GM23338 (cell line): ENCODE data around the gene NRG3. TPM values are rescaled to one million over a fixed set of nuclear protein-coding genes. Genes with fewer than 3 reads are reported as not detected.

Experiments
- ATAC-seq: fragments of 200-7000 bp; cut with Tn5 transposase; 3 replicates; pipeline ENCODE4 v1.9.1; 2020
- DNase-seq: peaks from one replicate; pipeline ENCODE4 v3.0.0-alpha.2; 2015; ENCODE audit warnings: low spot score
- H2AFZ ChIP-seq: fragments of 200-600 bp; sonication (generic); 2 replicates; pipeline ENCODE4 v1.8.0; 2016; ENCODE audit warnings: antibody characterized with exemption, mild to moderate bottlenecking, moderate library complexity
- H3F3A ChIP-seq: fragments of 200-600 bp; sonication (generic); replicated peaks from 2 replicates; pipeline ENCODE4 v1.8.0; 2017; ENCODE audit warnings: antibody characterized with exemption, mixed run types, low read depth
- H3K27ac ChIP-seq: fragments of 200-600 bp; sonication (generic); 2 replicates; pipeline ENCODE4 v1.6.1; 2016; ENCODE audit warnings: low read depth
- H3K27me3 ChIP-seq: fragments of 200-600 bp; sonication (generic); 2 replicates; pipeline ENCODE4 v1.8.0; 2016; ENCODE audit warnings: mild to moderate bottlenecking, mixed run types, moderate library complexity; ENCODE audit not compliant: insufficient read depth
- H3K36me3 ChIP-seq: fragments of 200-600 bp; sonication (generic); 2 replicates; pipeline ENCODE4 v1.8.0; 2016; ENCODE audit warnings: mild to moderate bottlenecking; ENCODE audit not compliant: insufficient read depth
- H3K4me1 ChIP-seq: fragments of 200-600 bp; sonication (generic); 2 replicates; pipeline ENCODE4 v1.8.0; 2016; ENCODE audit warnings: mild to moderate bottlenecking, moderate library complexity; ENCODE audit not compliant: insufficient read depth
- H3K4me2 ChIP-seq: fragments of 200-600 bp; sonication (generic); 2 replicates; pipeline ENCODE4 v1.7.1; 2017; ENCODE audit warnings: mixed run types
- H3K4me3 ChIP-seq: fragments of 200-600 bp; sonication (generic); 2 replicates; pipeline ENCODE4 v1.6.1; 2016; ENCODE audit warnings: mixed run types
- H3K79me2 ChIP-seq: fragments of 200-600 bp; sonication (generic); replicated peaks from 2 replicates; pipeline ENCODE4 v1.8.0; 2017; ENCODE audit warnings: mild to moderate bottlenecking; ENCODE audit not compliant: insufficient read depth
- H3K9me2 ChIP-seq: fragments of 200-600 bp; sonication (generic); 2 replicates; pipeline ENCODE4 v1.8.0; 2017; ENCODE audit not compliant: insufficient read depth
- H4K20me1 ChIP-seq: fragments of 200-600 bp; sonication (generic); replicated peaks from 2 replicates; pipeline ENCODE4 v1.8.0; 2017; ENCODE audit warnings: mild to moderate bottlenecking; ENCODE audit not compliant: insufficient read depth
- H3K27ac Mint-ChIP-seq: 2 replicates; pipeline ENCODE4 v1.8.0; 2020; ENCODE audit warnings: inconsistent platforms, mild to moderate bottlenecking, moderate library complexity, mixed read lengths
- H3K27me3 Mint-ChIP-seq: 3 replicates; pipeline ENCODE4 v1.8.0; 2022; ENCODE audit warnings: low read depth, mild to moderate bottlenecking, moderate library complexity, mixed read lengths, inconsistent platforms; ENCODE audit not compliant: insufficient read depth, poor library complexity
- H3K36me3 Mint-ChIP-seq: 3 replicates; pipeline ENCODE4 v1.8.0; 2021; ENCODE audit warnings: low read depth, mild to moderate bottlenecking, inconsistent platforms, moderate library complexity, mixed read lengths
- H3K4me1 Mint-ChIP-seq: 3 replicates; pipeline ENCODE4 v1.8.0; 2020; ENCODE audit warnings: mild to moderate bottlenecking, inconsistent platforms, mixed read lengths
- H3K4me3 Mint-ChIP-seq: 3 replicates; pipeline ENCODE4 v1.8.0; 2021; ENCODE audit warnings: moderate library complexity, mild to moderate bottlenecking, inconsistent platforms, mixed read lengths
- H3K9me3 Mint-ChIP-seq: 3 replicates; pipeline ENCODE4 v1.8.0; 2020; ENCODE audit warnings: moderate library complexity, mild to moderate bottlenecking, inconsistent platforms, mixed read lengths
- CREB1 ChIP-seq: fragments of 250-450 bp; sonication (Bioruptor Pico); IDR thresholded peaks from 2 replicates; pipeline ENCODE4 v1.5.0; 2020; ENCODE audit warnings: low read depth, mild to moderate bottlenecking, moderate library complexity
- JUNB ChIP-seq: IDR thresholded peaks from one replicate; pipeline ENCODE4 v1.6.1; 2016; ENCODE audit warnings: antibody characterized with exemption; ENCODE audit not compliant: unreplicated experiment
- NANOG ChIP-seq: IDR thresholded peaks from 2 replicates; pipeline ENCODE4 v1.6.1; 2016; ENCODE audit warnings: antibody characterized with exemption, borderline replicate concordance
- POLR2AphosphoS5 ChIP-seq: IDR thresholded peaks from 2 replicates; pipeline ENCODE4 v1.6.1; 2016; ENCODE audit warnings: antibody characterized with exemption, low read depth
- STAT1 ChIP-seq: IDR thresholded peaks from one replicate; pipeline ENCODE4 v1.6.1; 2016; ENCODE audit warnings: antibody characterized with exemption; ENCODE audit not compliant: unreplicated experiment
- ZNF114 ChIP-seq: fragments of 250-450 bp; sonication (Bioruptor Pico); IDR thresholded peaks from 2 replicates; pipeline ENCODE4 v1.5.0; 2020; ENCODE audit warnings: mild to moderate bottlenecking, moderate library complexity
- polyA plus RNA-seq: library from polyadenylated mRNA; unstranded; fragments of >200 nt; fragmentation: Nextera tagmentation; extraction: Ambion mirVana; gene quantifications from 2 replicates; pipeline ENCODE4 v1.2.1, GENCODE V29; 2016
- total RNA-seq: library from RNA; depleted of rRNA; stranded (reverse); fragments of >200 nt; shearing (Covaris generic); gene quantifications from 2 replicates; pipeline ENCODE4 v1.2.3, GENCODE V29; 2014
- TF ChIP-seq, protein P1 (sequence below): fragments of 250-450 bp; sonication (Bioruptor Pico); IDR thresholded peaks from 2 replicates; pipeline ENCODE4 v1.5.0; 2020; ENCODE audit warnings: mild to moderate bottlenecking, moderate library complexity
- TF ChIP-seq, protein P2 (sequence below), 2 experiments: fragments of 200-600 bp in 1 of 2; sonication (generic) in 1 of 2; conservative IDR thresholded peaks; 2 replicates each; pipeline versions ENCODE4 v1.5.1 to v1.6.1; 2016 to 2017; ENCODE audit warnings: antibody characterized with exemption in 2 of 2, low read depth in 2 of 2, mild to moderate bottlenecking in 2 of 2, moderate library complexity in 1 of 2
- TF ChIP-seq, protein P3 (sequence below): IDR thresholded peaks from 2 replicates; pipeline ENCODE4 v1.6.1; 2016; ENCODE audit warnings: antibody characterized with exemption
- TF ChIP-seq, protein P4 (sequence below): IDR thresholded peaks from one replicate; pipeline ENCODE4 v1.6.1; 2018; ENCODE audit warnings: antibody characterized with exemption; ENCODE audit not compliant: unreplicated experiment

NRG3 gene
- total and polyA plus RNA-seq, 2 experiments from 2014 or later = 1.9 to 3.9 TPM

DNA sequence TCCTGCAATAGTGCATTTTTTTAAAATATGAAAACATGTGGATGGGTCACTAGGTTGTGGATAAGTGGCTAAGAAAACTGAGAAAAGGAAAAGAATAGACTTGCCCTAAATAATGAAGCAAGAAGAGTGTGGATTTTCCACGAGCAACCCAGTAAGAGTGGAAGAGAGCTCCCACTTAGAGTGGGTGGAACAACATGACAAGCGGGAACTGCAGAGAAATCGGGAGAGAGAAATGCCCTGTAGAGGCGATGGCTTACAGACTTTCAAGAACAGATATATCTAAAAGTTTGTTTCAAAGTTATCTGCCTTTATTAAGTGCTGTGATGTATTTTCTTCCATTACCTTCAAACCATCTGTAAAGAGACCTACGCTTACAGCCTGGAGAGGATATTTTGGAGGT lies 26.1 kb upstream of the NRG3 start:
- peaks cover 22% of the 10 kb centered on the region for H3K4me1 ChIP-seq
- Mint-ChIP-seq H3K27ac (no peak overlapping the region), H3K27me3 (peaks cover 3% of the 10 kb centered on the region), H3K36me3 (peaks cover 5% of the 10 kb centered on the region; the same call in 1 of the 3 replicates), H3K4me3 (no peak overlapping the region), H3K4me1 (peaks cover 39% of the 10 kb centered on the region), H3K9me3 (peaks cover 4% of the 10 kb centered on the region; the same call in 2 of the 3 replicates)
- H4K20me1 ChIP-seq = no peaks in the 10 kb centered on the region
- no peak; the same call in 2 of the 3 replicates for ATAC-seq
- no peaks in the 10 kb centered on the region for H3K9me2 ChIP-seq
- H3K36me3 ChIP-seq = no peaks in the 10 kb centered on the region
- no peaks in the 10 kb centered on the region for H3K27me3 ChIP-seq
- H2AFZ ChIP-seq = no peak overlapping the region
- H3F3A ChIP-seq = no peaks in the 10 kb centered on the region
- no peak for DNase-seq
- no peak overlapping the region for H3K27ac ChIP-seq
- no peak overlapping the region for H3K4me2 ChIP-seq
- TF ChIP-seq NANOG (no peak), ZNF114 (no peak)
- TF ChIP-seq, protein P1, sequence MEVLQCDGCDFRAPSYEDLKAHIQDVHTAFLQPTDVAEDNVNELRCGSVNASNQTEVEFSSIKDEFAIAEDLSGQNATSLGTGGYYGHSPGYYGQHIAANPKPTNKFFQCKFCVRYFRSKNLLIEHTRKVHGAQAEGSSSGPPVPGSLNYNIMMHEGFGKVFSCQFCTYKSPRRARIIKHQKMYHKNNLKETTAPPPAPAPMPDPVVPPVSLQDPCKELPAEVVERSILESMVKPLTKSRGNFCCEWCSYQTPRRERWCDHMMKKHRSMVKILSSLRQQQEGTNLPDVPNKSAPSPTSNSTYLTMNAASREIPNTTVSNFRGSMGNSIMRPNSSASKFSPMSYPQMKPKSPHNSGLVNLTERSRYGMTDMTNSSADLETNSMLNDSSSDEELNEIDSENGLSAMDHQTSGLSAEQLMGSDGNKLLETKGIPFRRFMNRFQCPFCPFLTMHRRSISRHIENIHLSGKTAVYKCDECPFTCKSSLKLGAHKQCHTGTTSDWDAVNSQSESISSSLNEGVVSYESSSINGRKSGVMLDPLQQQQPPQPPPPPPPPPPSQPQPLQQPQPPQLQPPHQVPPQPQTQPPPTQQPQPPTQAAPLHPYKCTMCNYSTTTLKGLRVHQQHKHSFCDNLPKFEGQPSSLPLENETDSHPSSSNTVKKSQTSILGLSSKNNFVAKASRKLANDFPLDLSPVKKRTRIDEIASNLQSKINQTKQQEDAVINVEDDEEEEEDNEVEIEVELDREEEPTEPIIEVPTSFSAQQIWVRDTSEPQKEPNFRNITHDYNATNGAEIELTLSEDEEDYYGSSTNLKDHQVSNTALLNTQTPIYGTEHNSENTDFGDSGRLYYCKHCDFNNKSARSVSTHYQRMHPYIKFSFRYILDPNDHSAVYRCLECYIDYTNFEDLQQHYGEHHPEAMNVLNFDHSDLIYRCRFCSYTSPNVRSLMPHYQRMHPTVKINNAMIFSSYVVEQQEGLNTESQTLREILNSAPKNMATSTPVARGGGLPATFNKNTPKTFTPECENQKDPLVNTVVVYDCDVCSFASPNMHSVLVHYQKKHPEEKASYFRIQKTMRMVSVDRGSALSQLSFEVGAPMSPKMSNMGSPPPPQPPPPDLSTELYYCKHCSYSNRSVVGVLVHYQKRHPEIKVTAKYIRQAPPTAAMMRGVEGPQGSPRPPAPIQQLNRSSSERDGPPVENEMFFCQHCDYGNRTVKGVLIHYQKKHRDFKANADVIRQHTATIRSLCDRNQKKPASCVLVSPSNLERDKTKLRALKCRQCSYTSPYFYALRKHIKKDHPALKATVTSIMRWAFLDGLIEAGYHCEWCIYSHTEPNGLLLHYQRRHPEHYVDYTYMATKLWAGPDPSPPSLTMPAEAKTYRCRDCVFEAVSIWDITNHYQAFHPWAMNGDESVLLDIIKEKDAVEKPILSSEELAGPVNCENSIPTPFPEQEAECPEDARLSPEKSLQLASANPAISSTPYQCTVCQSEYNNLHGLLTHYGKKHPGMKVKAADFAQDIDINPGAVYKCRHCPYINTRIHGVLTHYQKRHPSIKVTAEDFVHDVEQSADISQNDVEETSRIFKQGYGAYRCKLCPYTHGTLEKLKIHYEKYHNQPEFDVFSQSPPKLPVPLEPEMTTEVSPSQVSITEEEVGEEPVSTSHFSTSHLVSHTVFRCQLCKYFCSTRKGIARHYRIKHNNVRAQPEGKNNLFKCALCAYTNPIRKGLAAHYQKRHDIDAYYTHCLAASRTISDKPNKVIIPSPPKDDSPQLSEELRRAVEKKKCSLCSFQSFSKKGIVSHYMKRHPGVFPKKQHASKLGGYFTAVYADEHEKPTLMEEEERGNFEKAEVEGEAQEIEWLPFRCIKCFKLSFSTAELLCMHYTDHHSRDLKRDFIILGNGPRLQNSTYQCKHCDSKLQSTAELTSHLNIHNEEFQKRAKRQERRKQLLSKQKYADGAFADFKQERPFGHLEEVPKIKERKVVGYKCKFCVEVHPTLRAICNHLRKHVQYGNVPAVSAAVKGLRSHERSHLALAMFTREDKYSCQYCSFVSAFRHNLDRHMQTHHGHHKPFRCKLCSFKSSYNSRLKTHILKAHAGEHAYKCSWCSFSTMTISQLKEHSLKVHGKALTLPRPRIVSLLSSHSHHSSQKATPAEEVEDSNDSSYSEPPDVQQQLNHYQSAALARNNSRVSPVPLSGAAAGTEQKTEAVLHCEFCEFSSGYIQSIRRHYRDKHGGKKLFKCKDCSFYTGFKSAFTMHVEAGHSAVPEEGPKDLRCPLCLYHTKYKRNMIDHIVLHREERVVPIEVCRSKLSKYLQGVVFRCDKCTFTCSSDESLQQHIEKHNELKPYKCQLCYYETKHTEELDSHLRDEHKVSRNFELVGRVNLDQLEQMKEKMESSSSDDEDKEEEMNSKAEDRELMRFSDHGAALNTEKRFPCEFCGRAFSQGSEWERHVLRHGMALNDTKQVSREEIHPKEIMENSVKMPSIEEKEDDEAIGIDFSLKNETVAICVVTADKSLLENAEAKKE (CRISPR knock-in tag) = no peak
- no peak overlapping the region for H3K4me3 ChIP-seq
- no peaks in the 10 kb centered on the region for H3K79me2 ChIP-seq

DNA sequence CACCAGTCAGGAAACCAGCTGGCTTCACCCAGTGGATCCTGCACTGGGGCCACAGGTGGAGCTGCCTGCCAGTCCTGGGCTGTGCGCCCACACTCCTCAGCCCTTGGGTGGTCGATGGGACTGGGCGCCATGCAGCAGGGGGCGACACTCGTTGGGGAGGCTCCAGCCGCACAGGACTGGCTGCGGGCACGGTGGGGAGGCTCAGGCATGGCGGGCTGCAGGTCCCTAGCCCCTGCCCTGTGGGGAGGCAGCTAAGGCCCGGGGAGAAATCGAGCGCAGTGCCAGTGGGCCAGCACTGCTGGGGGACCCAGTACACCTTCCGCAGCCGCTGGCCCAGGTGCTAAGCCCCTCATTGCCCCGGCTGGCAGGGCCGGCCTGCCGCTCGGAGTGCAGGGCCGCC lies 12.4 kb upstream of the NRG3 start:
- H3K27ac Mint-ChIP-seq = no peak overlapping the region
- H2AFZ ChIP-seq = no peak overlapping the region
- H3K79me2 ChIP-seq = no peaks in the 10 kb centered on the region
- no peak for ATAC-seq
- H3K4me3 Mint-ChIP-seq = no peak overlapping the region
- 0 out of 2 replicates have a peak, but pooled peaks cover 5% of the 10 kb centered on the region for H3K36me3 ChIP-seq
- peaks cover 5% of the 10 kb centered on the region; the same call in 1 of the 2 replicates for H3K4me1 ChIP-seq
- no peak for DNase-seq
- peaks cover 23% of the 10 kb centered on the region; the same call in 2 of the 3 replicates for H3K36me3 Mint-ChIP-seq
- H3K4me3 ChIP-seq = no peak overlapping the region
- H3K27ac ChIP-seq = no peak overlapping the region
- H3K4me1 Mint-ChIP-seq = peaks cover 15% of the 10 kb centered on the region
- H3K27me3 Mint-ChIP-seq = peaks cover 3% of the 10 kb centered on the region
- no peak overlapping the region for H3K4me2 ChIP-seq
- peaks cover 28% of the 10 kb centered on the region for H3K9me3 Mint-ChIP-seq
- H3K9me2 ChIP-seq = no peaks in the 10 kb centered on the region
- no peaks in the 10 kb centered on the region for H4K20me1 ChIP-seq
- no peaks in the 10 kb centered on the region for H3K27me3 ChIP-seq
- no peaks in the 10 kb centered on the region for H3F3A ChIP-seq
- TF ChIP-seq, protein P2, sequence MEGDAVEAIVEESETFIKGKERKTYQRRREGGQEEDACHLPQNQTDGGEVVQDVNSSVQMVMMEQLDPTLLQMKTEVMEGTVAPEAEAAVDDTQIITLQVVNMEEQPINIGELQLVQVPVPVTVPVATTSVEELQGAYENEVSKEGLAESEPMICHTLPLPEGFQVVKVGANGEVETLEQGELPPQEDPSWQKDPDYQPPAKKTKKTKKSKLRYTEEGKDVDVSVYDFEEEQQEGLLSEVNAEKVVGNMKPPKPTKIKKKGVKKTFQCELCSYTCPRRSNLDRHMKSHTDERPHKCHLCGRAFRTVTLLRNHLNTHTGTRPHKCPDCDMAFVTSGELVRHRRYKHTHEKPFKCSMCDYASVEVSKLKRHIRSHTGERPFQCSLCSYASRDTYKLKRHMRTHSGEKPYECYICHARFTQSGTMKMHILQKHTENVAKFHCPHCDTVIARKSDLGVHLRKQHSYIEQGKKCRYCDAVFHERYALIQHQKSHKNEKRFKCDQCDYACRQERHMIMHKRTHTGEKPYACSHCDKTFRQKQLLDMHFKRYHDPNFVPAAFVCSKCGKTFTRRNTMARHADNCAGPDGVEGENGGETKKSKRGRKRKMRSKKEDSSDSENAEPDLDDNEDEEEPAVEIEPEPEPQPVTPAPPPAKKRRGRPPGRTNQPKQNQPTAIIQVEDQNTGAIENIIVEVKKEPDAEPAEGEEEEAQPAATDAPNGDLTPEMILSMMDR (conservative IDR thresholded peaks at IDR 0.05; ENCODE audit: low read depth in 2 of 2) = no peak
- TF ChIP-seq NANOG (no peak), ZNF114 (no peak), POLR2AphosphoS5 (no peak), STAT1 (no peak), JUNB (no peak), CREB1 (no peak)
- TF ChIP-seq, protein P3, sequence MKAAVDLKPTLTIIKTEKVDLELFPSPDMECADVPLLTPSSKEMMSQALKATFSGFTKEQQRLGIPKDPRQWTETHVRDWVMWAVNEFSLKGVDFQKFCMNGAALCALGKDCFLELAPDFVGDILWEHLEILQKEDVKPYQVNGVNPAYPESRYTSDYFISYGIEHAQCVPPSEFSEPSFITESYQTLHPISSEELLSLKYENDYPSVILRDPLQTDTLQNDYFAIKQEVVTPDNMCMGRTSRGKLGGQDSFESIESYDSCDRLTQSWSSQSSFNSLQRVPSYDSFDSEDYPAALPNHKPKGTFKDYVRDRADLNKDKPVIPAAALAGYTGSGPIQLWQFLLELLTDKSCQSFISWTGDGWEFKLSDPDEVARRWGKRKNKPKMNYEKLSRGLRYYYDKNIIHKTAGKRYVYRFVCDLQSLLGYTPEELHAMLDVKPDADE = no peak
- TF ChIP-seq, protein P4, sequence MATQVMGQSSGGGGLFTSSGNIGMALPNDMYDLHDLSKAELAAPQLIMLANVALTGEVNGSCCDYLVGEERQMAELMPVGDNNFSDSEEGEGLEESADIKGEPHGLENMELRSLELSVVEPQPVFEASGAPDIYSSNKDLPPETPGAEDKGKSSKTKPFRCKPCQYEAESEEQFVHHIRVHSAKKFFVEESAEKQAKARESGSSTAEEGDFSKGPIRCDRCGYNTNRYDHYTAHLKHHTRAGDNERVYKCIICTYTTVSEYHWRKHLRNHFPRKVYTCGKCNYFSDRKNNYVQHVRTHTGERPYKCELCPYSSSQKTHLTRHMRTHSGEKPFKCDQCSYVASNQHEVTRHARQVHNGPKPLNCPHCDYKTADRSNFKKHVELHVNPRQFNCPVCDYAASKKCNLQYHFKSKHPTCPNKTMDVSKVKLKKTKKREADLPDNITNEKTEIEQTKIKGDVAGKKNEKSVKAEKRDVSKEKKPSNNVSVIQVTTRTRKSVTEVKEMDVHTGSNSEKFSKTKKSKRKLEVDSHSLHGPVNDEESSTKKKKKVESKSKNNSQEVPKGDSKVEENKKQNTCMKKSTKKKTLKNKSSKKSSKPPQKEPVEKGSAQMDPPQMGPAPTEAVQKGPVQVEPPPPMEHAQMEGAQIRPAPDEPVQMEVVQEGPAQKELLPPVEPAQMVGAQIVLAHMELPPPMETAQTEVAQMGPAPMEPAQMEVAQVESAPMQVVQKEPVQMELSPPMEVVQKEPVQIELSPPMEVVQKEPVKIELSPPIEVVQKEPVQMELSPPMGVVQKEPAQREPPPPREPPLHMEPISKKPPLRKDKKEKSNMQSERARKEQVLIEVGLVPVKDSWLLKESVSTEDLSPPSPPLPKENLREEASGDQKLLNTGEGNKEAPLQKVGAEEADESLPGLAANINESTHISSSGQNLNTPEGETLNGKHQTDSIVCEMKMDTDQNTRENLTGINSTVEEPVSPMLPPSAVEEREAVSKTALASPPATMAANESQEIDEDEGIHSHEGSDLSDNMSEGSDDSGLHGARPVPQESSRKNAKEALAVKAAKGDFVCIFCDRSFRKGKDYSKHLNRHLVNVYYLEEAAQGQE = no peak
